PFSK-1 (cell line): Measurements from ENCODE around the gene SOX4.

Source experiments
- POLR2AphosphoS5 ChIP-seq: IDR thresholded peaks from 2 replicates; pipeline ENCODE4 v1.6.1; 2012; ENCODE audit warnings: low read depth, mild to moderate bottlenecking, control low read depth, low read length, moderate library complexity
- SIN3A ChIP-seq: IDR thresholded peaks from 2 replicates; pipeline ENCODE4 v1.6.1; 2012; ENCODE audit warnings: mild to moderate bottlenecking, low read length, moderate library complexity, borderline replicate concordance; ENCODE audit not compliant: insufficient read depth
- TF ChIP-seq, protein P1 (sequence below), 2 experiments: IDR thresholded peaks; 2 replicates each; pipeline versions ENCODE4 v1.6.1 to v1.8.0; 2011 to 2012; ENCODE audit warnings: low read depth in 2 of 2, low read length in 2 of 2, control low read depth in 1 of 2, inconsistent platforms in 1 of 2, mild to moderate bottlenecking in 1 of 2, moderate library complexity in 1 of 2; ENCODE audit not compliant: insufficient read depth in 1 of 2

DNA sequence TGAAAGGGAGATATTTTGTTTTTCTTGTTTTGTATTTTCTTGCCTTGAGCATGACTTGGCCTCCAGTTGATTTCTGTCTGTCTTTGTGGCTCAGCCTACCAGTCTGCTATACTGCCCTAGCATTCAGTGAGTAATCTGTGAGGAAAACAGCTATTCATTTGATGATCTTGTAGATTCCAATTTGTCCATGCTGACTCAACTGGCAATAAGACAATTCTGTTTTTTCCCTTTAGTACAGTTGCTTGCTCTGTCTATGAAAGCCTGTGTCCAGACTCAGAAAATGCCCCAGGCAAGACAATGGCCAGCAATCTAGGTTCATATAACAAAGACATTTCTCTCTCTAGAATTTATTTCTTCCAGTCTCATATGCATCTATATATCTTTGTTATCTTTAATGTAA lies 10.9 kb upstream of the SOX4 start:
- TF ChIP-seq POLR2AphosphoS5 = no peak
- no peak for TF ChIP-seq SIN3A
- TF ChIP-seq, protein P1, sequence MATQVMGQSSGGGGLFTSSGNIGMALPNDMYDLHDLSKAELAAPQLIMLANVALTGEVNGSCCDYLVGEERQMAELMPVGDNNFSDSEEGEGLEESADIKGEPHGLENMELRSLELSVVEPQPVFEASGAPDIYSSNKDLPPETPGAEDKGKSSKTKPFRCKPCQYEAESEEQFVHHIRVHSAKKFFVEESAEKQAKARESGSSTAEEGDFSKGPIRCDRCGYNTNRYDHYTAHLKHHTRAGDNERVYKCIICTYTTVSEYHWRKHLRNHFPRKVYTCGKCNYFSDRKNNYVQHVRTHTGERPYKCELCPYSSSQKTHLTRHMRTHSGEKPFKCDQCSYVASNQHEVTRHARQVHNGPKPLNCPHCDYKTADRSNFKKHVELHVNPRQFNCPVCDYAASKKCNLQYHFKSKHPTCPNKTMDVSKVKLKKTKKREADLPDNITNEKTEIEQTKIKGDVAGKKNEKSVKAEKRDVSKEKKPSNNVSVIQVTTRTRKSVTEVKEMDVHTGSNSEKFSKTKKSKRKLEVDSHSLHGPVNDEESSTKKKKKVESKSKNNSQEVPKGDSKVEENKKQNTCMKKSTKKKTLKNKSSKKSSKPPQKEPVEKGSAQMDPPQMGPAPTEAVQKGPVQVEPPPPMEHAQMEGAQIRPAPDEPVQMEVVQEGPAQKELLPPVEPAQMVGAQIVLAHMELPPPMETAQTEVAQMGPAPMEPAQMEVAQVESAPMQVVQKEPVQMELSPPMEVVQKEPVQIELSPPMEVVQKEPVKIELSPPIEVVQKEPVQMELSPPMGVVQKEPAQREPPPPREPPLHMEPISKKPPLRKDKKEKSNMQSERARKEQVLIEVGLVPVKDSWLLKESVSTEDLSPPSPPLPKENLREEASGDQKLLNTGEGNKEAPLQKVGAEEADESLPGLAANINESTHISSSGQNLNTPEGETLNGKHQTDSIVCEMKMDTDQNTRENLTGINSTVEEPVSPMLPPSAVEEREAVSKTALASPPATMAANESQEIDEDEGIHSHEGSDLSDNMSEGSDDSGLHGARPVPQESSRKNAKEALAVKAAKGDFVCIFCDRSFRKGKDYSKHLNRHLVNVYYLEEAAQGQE (IDR thresholded peaks at IDR 0.05; ENCODE audit: insufficient read depth in 1 of 2, low read depth in 2 of 2, low read length in 2 of 2) = no peak
